GM18951 (cell line): ENCODE results near the gene CDK5RAP2.
"Not testable (repeated sequence)": the region's sequence is repeated elsewhere in the genome, so short reads cannot be mapped to it uniquely, and the experiment has no call there.

Source experiments
- POLR2A ChIP-seq: IDR thresholded peaks from 4 replicates; pipeline ENCODE4 v1.6.1; 2011; ENCODE audit warnings: mild to moderate bottlenecking; ENCODE audit not compliant: insufficient read length, insufficient read depth; ENCODE audit errors: extremely low read depth
- in situ Hi-C: fragments of 300-500 bp; cut with MboI; formaldehyde crosslinking; loops from one replicate; pipeline ENCODE4 v1.12.0; 2022; ENCODE audit warnings: low sequenced_read_pairs, mixed read lengths, inconsistent platforms; ENCODE audit not compliant: unreplicated experiment

The CDK5RAP2 gene

GRCh38 chr9:120528829-120529228, 51.1 kb downstream of the CDK5RAP2 start:
- in situ Hi-C loops: no loop called here
- TF ChIP-seq POLR2A: no peak

GRCh38 chr9:120528327-120528726, 51.6 kb downstream of the CDK5RAP2 start:
- TF ChIP-seq POLR2A: no peak
- in situ Hi-C loops: no loop called here

DNA sequence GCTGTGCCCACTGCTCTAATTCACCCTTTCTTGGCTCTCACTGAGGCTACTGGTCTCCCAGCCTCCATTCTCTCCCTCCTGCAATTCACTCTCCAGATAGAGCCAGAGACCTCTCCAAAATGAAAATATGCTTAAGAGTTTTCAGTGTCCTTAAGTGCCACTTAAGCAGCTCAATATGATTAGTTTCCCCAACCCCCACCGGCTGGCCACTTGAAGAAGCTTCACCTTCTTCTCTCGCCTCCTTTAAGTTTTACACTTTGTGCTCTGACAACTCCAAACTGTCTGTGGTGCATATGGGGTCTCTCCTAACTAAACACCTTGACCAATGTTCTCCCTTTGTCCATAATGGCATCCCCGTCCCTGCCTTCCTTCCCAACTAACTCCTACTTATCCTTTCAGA, 53.4 kb downstream of the CDK5RAP2 start:
- in situ Hi-C loops: no loop called here
- no peak for TF ChIP-seq POLR2A

GRCh38 chr9:120524863-120525262, 55.1 kb downstream of the CDK5RAP2 start:
- TF ChIP-seq POLR2A: no peak
- in situ Hi-C loops: no loop called here

DNA sequence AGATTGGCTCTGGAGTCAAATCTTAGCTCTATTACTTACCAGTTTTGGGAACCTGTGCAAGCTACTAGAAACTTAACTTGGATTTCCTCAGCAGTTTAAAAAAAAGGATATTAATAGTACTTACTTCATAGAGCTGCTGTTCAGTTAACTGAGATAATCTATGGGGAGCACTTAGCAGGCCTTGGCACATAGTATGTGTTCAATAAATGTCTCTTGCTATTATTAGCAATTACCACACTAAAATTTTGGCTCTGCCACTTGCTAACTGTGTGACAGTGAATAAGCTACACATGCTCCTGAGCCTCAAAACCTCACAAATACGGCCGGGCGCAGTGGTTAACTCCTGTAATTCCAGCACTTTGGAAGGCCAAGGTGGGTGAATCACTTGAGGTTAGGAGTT, 55.9 kb downstream of the CDK5RAP2 start:
- TF ChIP-seq POLR2A: no peak
- in situ Hi-C loops: no loop called here

- no peak for TF ChIP-seq POLR2A
- in situ Hi-C loops: no loop called here
Measured at GRCh38 chr9:120522558-120522957, 57.4 kb downstream of the CDK5RAP2 start.

DNA sequence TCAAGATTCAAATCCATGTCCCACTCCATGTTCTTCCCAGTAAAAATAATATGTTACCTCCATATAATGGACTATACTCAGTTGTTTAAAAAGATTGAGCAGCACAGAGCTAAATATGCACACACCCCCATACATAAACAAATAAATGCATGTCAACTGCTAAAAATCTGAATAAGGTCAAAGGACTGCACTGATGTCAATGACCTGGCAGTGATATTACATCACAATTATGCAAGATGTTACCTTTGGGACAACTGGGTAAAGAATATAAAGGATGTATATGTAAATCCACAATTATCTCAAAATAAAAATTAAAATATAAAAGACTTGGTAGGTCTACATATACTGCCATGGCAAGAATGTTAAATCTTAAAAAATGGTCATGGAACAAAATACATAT, 57.9 kb downstream of the CDK5RAP2 start:
- in situ Hi-C loops: no loop called here

DNA sequence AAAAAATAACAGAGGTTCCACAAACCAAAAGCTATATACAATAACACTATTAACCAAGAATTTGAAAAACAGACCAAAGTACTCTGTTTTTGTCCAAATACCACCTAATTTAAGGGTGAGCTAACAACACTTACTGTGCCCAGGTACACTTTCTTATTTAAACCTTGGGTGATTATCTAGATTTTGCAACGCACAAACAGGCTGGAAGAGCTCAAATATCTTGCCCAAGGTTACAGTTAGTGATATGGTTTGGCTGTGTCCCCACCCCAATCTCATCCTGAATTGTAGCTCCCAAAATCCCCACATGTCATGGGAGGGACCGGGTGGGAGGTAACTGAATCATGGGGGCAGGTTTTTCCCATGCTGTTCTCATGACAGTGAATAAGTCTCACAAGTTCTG, 58.9 kb downstream of the CDK5RAP2 start:
- in situ Hi-C loops: no loop called here
- no peak for TF ChIP-seq POLR2A

More for the DNA sequence above, 57.9 kb downstream of the CDK5RAP2 start:
- TF ChIP-seq POLR2A: no peak

- in situ Hi-C loops: not testable (repeated sequence)
Measured at GRCh38 chr9:120515996-120516395, 64.0 kb downstream of the CDK5RAP2 start.

DNA sequence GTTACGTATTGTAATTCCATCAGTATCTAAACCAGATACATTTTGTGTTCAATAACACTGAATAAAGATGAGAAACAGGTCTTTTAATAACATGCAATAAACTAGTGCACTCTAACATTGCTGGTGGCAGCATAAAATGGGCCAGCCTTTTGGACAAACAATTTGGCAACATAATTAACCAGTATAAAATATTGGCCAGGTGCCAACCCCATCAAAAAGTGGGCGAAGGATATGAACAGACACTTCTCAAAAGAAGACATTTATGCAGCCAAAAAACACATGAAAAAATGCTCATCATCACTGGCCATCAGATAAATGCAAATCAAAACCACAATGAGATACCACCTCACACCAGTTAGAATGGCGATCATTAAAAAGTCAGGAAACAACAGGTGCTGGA, 64.5 kb downstream of the CDK5RAP2 start:
- in situ Hi-C loops: not testable (repeated sequence)

DNA sequence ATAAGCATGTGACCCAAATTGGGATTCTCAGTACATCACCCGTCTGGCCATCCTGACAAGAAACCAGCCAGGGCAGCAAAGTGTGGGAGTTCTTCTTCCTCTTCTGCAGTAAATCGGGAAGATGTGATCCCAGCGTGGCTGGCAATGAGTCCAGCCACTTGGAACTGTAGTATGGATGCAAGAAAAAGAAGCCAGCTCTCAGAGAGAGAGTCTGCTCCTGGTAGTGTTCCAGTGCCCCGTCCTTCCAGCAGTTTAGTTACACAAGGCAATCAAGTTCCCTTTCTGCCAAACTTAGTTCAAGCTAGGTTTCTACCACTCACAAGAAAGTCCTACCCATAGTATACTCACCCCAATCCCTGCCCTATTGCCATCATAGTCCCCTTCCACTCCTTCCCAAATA, 65.6 kb downstream of the CDK5RAP2 start:
- TF ChIP-seq POLR2A: no peak

DNA sequence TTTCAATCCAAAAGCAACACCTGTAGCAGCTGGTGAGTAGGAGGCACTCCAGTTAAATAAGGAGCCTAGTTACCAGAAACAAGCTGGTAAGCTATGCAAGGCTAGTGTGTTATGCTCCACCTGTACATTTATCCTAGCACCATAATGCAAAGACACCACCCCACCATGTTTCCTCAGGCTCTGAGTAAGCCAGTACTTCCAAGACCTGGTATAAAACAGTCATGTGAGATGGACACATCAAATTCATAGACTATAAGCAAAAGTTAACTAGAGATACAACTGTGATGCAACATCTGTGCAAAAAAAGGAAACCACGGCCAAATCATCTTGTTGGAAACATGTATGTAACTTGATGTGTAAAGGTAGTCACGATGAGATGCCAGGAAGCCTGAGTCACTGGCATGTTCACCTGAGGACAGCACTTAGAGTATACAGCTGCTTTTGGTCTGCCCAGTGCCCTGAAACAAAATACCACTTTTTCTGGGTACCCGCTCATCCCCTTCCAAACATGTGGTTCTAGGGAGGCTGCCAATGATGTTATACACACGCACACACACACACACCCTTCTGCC, 66.1 kb downstream of the CDK5RAP2 start:
- no peak for TF ChIP-seq POLR2A
- in situ Hi-C loops: no loop called here

More for the DNA sequence above, 65.6 kb downstream of the CDK5RAP2 start:
- in situ Hi-C loops: no loop called here

- TF ChIP-seq POLR2A: no peak
Measured at GRCh38 chr9:120510816-120511215, 69.2 kb downstream of the CDK5RAP2 start.

GRCh38 chr9:120507936-120508510, 71.9 kb downstream of the CDK5RAP2 start:
- in situ Hi-C loops: no loop called here
- TF ChIP-seq POLR2A: no peak

More at GRCh38 chr9:120510816-120511215, 69.2 kb downstream of the CDK5RAP2 start:
- in situ Hi-C loops: no loop called here

GRCh38 chr9:120505186-120505585, 74.8 kb downstream of the CDK5RAP2 start:
- in situ Hi-C loops: no loop called here

More at GRCh38 chr9:120505186-120505585, 74.8 kb downstream of the CDK5RAP2 start:
- no peak for TF ChIP-seq POLR2A
